ENCODE measurements around the gene ZNF280A.

Gene ZNF280A

DNA sequence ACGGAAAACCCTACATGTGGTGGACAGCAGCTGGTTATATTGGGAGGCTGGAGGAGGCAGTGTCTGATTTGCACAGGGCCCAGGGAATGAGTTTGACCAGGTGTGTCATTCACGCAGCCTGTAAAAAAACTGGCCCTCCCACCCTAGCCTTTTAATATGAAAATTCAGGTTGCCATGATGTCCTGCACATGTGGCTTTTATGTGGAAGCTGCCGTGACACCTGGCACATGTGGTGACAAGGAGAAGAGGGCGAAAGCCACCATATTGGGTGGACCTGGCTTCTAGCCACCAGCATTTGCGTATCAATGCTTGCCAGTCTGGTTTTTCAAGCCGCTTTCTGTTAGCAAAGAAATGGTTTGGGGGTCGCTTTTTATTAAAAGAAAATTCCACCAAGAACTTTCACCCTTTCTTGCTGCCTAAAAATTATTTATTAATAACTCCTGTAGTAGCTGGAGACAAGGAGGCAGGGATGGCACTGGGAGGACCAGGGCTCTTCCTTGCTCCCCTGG, 54.9 kb downstream of the ZNF280A start:
- no peak for DNase-seq

DNA sequence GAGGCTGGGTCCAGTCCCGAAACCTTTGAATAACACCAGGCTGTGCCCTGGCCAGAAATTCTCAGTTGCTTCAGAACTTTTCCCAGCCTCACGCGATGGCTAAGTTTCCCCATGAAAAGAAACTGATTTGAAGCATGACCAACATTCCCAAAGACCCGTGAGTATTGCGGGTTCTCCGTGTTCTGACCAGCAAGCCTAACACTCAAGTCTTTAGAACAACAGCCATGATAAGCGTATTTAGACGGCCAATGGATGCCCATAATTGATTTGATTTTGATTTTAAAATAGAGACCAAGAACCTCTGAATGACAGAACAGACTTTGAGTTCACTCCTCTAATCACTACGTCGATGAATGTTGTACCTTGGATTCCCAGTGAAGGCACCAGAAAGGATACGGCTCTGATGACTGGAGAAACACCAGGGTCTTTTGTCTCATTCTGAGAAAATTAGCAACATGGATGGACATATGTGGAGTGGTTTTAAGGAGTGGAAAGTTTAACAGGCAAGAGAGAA, 55.5 kb downstream of the ZNF280A start:
- DNase-seq, result no peak

DNA sequence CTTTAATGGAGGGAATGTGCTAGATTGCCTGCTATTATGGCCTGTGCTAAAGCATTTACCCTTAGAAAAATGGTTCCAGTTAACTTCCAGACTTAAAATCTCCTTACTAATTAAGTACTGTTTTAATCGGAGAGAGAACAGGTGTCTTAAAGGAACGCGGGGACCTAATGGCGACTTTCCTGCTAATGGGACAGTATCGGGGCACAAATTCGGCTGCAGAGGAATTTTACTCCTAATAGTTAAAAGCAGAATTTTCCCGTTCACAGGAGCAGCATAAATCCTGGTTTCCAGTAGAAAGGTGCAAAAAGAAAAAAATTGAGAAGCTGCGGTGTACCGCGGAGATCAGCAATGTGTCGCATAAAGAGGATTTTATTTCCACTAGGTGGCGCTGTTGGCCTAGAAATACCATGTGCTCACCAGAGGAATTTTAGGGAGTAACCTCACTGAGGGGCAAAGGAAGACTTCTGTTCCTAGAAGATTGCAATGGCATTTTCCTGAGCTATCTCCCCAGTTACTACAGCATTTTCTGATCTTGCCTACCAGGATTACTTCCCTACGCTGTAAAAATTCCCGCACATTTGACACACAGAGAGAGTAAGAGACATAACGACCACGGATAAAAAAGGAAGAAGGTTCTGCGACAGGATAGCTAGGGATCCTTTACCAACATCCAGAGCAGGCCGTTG, 56.1 kb downstream of the ZNF280A start:
- peak; percentile 44 for DNase-seq

Data from CD4-positive, alpha-beta T cell treated with Interleukin-15 for 1 hour (primary cell).